ENCODE results near the gene TAOK1.

DNA sequence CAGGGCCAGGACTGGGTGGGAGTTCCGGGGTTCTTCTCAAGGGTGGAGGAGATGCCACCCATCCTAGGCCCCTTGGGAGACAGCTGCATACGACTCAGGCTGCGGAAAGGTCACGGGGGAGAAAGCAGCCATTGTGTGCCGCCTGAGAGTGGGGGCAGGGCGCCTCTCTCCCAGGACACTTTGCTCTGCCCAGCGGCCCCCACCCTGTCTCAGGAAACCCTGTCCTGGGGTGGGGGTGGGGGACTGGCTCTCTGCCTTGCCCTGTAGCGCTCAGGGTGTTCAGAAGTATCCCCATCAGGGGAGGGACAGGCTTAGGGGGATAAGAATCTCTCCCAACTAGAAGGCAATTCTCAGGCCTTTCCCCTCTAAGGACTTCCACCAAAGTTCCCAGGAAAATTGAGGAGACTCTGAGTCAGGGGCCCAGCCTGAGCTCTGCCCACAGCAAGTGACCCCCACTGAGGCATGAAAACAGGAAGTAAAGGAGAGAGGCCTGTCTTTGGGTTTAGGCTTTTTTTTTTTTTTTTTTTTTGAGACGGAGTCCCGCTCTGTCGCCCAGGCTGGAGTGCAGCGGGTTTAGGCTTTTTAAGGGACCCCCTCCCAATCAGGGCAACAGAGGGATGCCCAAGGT is 194.4 kb downstream of the TAOK1 start:
- TF ChIP-seq TSHZ1 (tag by site-specific recombination; IDR thresholded peaks at IDR 0.05; ENCODE audit: borderline replicate concordance) (no peak), CTCF (tag by site-specific recombination; IDR thresholded peaks at IDR 0.05) (no peak), TRIM28 (IDR thresholded peaks at IDR 0.05; ENCODE audit: borderline replicate concordance, low read length) (no peak), ZNF223 (tag by site-specific recombination; IDR thresholded peaks at IDR 0.05) (no peak), ZNF776 (tag by site-specific recombination; IDR thresholded peaks at IDR 0.05; ENCODE audit: borderline replicate concordance) (no peak), ZNF133 (tag by site-specific recombination; IDR thresholded peaks at IDR 0.05) (no peak), ZNF140 (tag by site-specific recombination; IDR thresholded peaks at IDR 0.05) (no peak), RBAK (tag by site-specific recombination; IDR thresholded peaks at IDR 0.05) (no peak)
- TF ChIP-seq, protein P1, sequence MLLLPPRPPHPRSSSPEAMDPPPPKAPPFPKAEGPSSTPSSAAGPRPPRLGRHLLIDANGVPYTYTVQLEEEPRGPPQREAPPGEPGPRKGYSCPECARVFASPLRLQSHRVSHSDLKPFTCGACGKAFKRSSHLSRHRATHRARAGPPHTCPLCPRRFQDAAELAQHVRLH (tag by site-specific recombination; IDR thresholded peaks at IDR 0.05) = no peak

Measured in HEK293 (cell line).